GM20431 (cell line): ENCODE measurements around the gene PRR5.
"Not testable (repeated sequence)": the region's sequence is repeated elsewhere in the genome, so short reads cannot be mapped to it uniquely, and the experiment has no call there.

Source experiments
- in situ Hi-C: fragments of 300-500 bp; cut with MseI, MboI; formaldehyde crosslinking; loops from one replicate; pipeline ENCODE4 v1.15.0; 2020; ENCODE audit warnings: low sequenced_read_pairs; ENCODE audit not compliant: unreplicated experiment

The PRR5 gene, protein sequence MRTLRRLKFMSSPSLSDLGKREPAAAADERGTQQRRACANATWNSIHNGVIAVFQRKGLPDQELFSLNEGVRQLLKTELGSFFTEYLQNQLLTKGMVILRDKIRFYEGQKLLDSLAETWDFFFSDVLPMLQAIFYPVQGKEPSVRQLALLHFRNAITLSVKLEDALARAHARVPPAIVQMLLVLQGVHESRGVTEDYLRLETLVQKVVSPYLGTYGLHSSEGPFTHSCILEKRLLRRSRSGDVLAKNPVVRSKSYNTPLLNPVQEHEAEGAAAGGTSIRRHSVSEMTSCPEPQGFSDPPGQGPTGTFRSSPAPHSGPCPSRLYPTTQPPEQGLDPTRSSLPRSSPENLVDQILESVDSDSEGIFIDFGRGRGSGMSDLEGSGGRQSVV

DNA sequence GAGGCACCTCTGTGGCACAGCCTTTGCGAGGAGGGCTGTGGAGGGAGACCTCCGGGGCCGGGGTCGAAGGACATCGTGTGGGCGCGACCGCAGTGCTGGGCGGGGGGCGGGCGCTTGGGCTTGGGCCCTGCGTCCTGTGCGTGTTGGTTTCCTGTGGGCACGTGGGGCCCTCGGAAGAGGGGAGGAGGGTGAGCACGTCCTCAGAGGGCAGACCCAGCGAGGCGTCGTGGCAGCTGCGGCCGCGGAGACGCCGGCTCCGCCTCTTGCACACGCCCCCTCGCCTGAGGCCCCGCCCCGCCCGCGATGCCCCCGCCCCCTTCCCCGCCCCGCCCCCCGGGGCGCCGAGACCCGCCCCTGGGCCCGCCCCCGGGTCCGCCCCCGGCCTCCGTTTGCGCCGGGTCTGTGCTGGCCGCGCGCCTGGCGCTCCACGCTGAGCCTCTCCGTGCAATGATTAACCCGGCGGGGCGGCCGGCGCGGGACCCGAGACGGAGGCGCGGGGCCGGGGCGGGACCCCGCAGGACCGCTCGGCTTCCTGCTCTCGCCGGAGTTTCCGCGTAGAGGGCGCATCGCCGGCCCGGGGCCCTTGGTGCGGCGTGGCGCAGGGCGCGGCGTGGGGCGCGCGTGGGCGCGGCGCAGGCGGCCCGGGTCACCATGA is at the start of gene PRR5:
Gene PRR5, plus strand, starts transcription at position 381 of the 655 bp plus-strand sequence. Its CDS starts 271 bp downstream, at position 652.
- in situ Hi-C loops = no loop called here

DNA sequence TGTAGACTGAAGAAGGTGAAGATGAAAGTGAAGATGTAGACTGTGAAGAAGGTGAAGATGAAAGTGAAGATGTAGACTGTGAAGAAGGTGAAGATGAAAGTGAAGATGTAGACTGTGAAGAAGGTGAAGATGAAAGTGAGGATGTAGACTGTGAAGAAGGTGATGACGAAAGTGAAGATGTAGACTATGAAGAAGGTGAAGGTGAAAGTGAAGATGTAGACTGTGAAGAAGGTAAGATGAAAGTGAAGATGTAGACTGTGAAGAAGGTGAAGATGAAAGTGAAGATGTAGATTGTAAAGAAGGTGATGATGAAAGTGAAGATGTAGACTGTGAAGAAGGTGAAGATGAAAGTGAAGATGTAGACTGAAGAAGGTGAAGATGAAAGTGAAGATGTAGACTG is 49.1 kb upstream of the PRR5 start:
- in situ Hi-C loops = not testable (repeated sequence)

DNA sequence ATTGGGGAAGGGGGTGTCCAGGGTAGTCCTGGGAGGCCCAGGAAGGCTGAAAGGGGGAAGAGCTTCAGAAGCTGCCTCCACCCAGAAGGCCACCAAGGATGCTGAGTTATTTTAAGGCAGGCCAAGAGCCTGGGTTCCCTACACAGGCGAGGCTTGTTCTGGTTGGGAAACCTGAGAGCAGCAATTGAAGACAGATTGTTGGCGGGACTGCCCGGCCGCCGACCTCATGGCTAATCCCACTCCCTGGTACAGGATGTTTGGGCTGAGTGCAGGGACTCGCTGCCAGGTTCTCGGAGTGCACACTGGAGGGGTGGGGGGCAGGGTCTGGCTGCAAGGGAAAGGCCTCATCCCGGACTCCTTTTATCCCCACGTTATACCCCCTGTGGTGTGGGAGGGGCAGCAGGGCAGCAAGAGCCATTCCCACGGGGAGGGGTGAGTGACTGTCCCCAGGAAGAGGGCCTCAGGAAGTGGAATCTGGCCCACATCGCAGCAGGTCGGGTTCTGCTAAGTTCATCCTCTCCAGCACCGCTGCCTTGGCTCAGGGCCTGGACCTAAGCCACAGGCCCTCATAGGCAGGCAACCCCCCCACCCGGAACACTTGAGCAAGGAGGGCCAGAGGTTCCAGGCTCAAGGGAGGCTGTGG is 43.6 kb upstream of the PRR5 start:
- in situ Hi-C loops = no loop called here

DNA sequence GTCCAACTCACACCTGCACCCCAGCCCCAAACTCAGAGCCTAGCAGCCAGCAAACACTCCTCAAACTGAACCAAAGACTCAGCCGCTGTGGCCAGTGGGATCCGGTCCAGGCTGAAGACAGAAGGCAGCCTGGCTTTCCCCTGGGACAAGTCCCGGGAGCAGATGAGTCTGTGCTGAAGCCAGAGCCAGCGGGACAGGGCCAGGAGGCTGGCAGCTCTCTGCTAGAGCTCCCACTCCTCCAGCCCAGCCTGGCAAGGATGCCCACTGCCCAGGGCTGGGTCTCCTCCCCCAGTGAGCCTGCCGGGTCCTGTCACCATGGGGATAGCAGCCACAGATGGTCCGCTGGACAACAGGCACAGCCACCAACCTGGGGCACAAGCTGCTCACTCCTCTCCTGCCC is 42.9 kb upstream of the PRR5 start:
- in situ Hi-C loops = no loop called here

DNA sequence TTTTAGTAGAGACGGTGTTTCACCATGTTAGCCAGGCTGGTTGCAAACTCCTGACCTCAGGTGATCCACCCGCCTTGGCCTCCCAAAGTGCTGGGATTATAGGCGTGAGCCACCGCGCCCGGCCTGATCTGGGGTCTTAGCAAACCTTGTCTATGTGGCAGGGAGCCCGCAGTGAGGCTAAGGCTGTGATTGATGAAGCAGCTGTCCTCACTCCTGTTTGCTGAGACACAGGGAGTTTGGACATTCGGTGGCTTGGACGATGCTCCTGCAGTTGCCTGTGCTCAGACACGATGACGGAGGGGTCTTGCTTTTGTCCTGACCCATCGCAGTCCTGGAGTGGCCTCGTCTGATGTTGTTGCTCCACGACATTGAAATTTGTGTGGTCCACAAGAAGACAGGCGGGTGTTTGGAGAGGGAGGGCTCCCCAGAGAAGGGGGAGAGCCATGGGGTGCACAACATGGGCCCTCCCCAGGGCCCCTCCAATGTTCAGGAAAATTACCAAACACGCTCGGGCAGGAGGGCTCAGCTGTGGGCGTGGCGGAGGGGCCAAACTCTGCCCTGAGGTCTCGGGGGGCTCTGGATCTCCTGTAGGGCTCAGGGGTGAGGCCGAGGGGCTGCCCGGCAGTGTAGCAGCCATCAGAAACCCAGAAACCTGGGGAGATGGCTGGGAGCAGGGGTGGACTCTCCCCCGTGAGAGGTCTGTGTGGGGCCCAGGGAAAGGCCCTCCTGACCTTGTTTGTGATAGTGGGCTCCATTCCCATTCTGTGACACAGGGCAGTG is 41.8 kb upstream of the PRR5 start:
- in situ Hi-C loops = no loop called here

DNA sequence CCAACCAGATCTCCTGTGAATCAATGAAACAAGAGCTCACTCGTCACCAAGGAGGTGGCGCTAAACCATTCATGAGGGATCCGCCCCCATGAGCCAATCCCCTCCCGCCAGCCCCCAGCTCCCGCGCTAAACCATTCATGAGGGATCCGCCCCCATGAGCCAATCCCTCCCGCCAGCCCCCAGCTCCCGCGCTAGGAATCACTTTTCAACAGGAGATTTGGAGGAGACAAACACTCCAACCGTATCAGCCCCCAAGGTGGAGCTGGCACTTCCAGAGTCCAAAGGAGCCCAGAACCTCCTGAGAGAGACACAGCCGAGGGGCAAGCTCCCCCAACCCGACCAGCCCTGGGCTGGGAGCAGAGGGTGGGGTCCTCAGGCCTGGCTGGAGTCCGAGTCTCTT is 40.9 kb upstream of the PRR5 start:
- in situ Hi-C loops = no loop called here

DNA sequence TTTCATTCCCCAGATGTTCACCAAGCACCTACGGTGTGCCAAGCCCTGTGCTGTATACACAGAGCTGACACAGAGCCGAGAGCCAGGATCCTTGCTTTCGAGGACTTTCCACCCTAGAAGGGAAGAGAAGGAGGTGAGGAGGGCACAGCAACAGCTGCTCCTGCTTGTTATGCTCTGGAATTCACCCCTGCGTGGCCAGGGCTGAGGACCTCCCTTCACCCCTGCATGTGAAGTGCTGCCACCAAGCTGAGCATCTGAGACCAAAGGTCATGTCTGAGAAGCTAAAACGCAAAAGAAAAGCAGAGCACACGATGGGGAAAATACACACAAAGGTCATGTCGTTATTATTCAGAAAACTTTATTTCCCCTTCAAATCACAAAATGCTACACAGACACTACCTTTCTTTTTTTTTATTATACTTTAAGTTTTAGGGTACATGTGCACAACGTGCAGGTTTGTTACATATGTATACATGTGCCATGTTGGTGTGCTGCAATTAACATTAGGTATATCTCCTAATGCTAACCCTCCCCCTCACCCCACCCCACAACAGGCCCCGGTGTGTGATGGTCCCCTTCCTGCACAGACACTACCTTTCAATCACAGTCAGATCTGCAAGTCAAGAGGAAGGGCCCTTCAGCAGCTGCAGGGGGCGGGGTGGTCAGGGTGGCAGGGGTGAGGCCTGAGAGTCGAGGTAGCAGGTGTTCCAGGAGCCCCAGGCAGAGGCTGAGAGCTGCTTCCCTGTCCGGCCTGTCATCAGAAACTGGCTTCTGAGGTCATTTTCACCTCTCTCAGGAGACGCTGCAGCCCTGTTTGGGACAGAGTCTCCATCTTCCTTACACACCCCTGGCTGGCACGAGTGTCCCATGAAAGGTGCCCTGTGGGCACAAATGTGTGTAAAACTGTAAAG is 40.1 kb upstream of the PRR5 start:
- in situ Hi-C loops = no loop called here

DNA sequence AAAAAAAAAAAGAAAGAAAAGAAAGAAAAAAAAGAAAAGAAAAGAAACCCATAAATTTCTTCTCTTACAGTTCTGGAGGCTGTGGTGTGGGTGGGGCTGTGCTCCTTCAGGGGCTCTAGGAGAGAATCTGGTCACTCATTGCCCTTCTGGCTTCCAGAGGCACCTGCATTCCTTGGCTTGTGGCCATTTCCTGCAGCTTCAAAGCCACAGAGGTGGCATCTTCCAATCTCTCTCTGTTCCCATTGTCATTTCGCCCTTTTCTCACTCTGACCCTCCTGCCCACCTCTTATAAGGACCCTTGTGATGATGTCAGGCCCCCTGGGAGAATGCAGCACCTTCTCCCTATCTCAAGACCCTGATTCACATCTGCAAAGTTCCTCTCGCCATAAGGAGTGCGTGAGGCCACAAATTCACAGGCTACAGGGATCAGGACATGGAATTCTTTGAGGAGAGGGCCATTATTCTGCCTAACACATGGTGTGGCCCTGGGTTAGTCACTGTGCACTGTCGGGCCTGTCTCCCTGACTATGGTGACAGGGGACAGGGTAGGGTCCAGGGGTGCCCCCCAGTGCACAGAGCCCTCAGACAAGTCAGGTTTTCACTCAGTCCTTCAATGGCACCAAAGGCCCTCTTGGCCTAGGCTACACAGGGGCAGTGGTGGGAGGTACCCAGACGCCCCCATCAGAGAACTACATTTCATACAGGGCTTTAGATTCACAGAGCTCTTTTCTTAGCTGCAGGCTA is 38.6 kb upstream of the PRR5 start:
- in situ Hi-C loops = no loop called here

DNA sequence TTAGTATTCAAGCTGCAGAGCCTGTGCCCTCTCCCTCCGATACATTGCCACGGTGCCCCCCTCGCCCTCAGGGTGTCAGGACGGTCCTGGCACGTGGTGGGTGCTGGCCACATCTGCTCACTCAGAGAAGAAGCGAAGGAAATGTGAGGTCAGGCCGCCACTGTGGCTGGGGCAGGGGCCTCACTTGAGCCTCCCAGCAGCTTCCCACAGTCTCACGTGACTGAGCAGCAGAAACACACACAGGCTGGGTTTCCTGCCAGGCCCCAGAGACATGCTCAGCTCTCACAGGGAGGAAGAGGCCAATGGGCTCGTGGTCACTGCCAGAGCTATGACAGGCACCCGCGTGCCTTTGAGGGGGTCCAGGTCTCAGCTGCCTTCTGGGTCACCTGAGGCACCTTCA is 37.9 kb upstream of the PRR5 start:
- in situ Hi-C loops = no loop called here

DNA sequence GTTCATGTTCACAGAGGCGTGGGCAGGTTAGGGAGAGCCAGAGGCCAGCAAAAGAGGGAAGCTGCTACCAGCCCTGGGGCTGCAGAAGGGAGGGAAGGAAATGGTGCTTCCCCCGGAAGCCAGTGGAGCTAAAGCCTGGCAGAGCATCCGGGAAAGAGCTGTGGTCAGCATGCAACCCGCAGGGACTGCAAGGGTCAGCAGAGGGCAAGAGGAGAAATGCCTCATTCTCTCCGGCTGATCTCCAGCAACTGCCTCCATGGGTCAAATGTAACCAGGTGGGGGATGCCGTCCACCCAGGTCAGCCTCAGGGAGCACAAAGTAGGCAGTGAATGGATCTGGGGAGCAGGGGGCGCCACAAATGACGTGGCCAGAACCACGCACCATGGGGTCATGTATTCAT is 36.9 kb upstream of the PRR5 start:
- in situ Hi-C loops = no loop called here

DNA sequence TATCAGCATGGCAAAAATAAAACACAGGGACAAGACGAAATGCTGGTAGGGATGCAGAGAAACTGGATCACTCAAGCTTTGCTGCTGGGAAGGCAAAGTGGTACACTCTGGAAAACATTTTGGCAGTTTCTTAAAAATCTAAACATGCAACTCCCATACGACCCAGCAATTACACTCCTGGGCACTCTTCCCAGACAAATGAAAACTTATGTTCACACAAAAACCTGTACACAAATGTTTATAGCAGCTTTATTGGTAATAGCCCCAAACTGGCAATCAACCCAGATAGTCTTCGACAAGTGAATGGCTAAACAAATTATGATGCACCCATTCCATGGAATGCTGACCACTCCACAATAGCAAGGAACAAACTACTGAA is 35.8 kb upstream of the PRR5 start:
- in situ Hi-C loops = no loop called here

DNA sequence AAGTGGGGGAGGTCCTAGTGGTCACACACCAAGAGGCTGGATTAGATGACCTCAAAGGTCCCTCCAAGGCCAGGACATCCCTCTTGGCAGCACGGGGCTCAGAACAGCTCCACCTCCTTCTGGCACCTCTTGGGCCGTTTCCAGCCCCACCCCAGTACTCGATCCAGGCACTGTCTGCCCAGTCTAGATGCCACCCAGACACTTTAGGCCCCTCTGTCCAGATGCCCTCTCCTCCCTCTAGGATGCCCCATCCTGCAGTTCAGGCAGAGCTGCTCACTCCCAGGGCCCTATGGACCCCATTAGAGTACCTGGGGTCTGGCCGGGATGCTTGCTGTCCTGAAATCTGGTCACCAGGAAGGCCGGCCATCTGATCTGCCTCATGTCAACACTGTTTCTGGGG is 34.7 kb upstream of the PRR5 start:
- in situ Hi-C loops = no loop called here

DNA sequence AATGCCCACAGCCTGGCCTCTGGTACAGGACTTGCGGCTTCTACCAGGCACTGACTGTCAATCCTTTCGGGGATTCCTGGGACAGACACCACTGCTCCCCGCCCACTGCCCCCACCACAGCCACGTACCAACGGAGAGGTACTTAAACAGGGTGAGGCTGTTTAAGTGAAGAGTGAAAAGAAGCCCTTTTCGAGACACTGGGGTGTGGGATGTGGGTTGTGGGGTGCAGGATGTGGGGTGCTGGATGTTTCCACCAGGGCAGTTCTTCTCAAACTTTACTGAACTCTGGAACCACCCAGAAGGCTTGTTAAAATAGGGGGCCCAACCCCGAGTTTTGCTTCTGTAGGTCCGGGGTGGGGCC is 34.2 kb upstream of the PRR5 start:
- in situ Hi-C loops = no loop called here

DNA sequence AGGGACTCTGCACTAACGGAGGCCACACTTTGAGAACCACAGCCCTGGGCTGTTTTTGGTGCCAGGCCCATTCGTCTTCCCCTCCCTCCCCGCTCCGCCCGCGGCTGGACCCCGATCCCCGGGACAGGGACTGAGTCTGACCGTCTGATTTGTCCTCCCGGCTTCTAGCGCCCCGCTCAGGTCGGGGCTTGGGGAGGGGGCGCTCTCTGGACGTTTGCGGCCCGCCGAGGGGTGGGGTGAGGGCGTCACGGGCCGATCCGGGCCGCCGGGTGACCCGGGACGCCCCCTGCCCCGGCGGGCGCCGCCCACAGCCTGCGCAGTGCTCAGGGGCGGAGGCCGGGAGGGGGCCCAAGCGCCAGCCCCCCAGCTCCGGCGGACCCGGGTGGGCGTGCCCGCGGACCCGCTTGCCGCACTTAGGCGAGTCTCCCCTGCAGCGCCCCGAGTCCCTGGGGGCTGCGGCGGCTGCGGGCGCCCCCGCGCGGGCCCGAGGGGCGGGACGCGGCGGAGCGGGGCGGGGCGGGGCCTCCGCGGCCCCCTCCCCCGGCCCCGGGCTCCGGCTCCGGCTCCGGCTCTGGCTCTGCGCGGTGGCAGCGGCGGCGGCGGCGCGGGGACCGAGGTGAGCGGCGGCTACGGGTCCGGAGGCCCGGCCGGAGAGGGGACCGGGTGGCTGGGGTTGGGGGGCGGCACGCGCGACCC is 33.7 kb upstream of the PRR5 start:
- in situ Hi-C loops = no loop called here

DNA sequence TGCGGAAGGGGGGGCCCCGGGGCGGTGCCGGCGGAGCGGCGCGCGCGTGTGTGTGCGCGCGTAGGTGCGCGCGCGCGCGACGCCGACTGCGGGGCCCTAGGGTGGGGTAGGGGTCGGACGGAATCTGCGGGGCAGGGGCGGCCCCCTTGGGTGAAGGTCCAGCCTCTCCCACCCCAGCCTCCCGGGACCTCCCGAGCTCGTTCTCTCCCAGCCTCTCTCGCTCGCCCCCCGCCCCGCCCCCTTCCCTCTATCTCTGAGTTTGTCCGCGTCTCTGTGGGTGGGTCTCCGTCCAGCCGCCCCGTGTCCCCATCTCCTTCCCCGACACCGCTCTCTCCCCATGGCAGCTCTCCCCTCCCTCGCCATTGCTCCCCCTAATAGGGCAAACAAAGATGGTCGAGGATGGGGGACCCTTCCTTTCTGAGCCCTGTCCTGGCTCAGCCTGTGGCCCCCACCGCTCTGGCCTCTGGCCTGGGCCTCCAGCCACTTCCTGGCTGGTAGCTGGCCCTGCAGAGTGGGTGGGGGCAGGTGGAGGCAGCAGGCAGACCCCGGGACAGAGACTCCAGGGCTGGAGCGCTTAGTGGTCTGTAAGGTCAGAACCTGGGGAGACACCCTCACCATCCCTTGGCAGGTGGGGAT is 33.0 kb upstream of the PRR5 start:
- in situ Hi-C loops = no loop called here

DNA sequence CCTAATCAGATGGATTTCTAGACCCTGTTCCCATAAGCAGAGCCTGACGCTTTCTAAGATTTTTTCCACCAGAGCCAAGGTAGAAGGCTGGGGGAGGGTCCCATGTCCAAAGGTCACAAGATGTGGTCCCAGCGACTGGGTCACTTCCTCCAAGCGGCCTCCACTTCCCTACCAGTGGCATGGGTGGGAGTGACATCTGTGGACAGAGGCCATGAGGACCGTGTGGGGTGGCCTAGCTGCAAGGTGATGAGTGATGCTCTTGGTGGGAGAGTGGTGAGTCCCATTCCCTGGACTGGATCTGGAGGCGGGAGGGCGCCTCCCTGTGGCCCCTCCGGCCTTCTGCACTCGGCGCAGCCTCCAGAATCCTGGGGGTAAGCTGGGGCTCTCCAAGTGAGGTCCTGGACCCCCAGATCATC is 32.4 kb upstream of the PRR5 start:
- in situ Hi-C loops = no loop called here

DNA sequence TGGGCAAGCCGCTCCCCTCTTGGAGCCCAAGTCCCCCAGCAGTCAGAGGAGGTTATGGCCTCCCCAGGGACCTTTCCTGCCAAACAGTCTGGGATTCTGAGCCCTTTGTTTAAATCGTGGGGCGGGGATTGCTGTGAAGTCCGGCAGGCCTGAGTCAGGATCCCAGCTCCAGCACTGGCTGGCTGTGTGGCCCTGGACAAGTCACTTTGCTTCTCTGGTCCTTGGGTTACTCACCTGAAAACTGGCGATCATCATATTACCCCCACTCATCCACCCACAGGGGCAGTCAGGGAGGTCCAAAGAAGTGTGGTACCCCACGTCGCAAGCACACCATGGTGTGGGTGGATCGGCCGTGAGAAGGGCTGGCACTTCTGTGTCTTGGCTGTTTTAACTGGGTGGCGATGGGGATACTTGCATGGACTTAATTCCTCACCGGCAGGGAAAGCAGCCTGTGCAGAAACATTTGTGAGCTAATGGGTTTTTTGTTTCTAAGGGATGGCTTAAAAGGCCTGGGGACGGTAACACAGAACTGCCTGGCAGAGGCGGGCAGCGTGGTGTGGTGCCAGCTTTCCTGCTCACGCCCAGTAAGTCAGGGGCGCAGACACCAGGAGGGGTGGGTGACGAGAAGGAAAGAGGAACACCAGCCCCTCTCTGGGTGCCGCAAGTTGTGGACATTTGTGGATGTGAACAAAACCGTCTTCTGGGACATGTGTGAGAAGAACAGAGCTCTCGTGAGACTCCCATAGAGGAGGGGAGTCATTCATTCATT is 31.6 kb upstream of the PRR5 start:
- in situ Hi-C loops = no loop called here
